ENCODE results near the gene RPS14. TPM values are rescaled to one million over a fixed set of nuclear protein-coding genes. Genes with fewer than 3 reads are reported as not detected.

Gene RPS14
- polyA plus RNA-seq, 1 donor (not counting 4 experiments of a cell fraction or from before 2014, with no cell fraction given) = 3,540 TPM

GRCh38 chr5:150396267-150396666, 53.3 kb downstream of the RPS14 start:
- FAIRE-seq (no peak), DNase-seq (ENCODE audit: low read depth, low spot score) (no peak)
- Histone ChIP-seq H3K4me2 (ENCODE audit: control insufficient read depth, extremely low read depth, insufficient read depth, low read depth, low read length) (no peak overlapping the region), H3K27me3 (ENCODE audit: control insufficient read depth, extremely low read depth, insufficient read depth, low read length) (no peaks in the 10 kb centered on the region), H4K20me1 (ENCODE audit: control insufficient read depth, extremely low read depth, insufficient read depth, low read length) (no peaks in the 10 kb centered on the region), H3K79me2 (ENCODE audit: control insufficient read depth, insufficient read depth, low read length) (no peaks in the 10 kb centered on the region), H3K36me3 (ENCODE audit: control insufficient read depth in 2 of 2, extremely low read depth in 1 of 2, insufficient read depth in 2 of 2, low read length in 2 of 2) (peaks cover 47 to 79% of the 10 kb centered on the region in 2 experiments), H3K27ac (ENCODE audit: control insufficient read depth, insufficient read depth, low read length) (no peak overlapping the region), H3K4me1 (ENCODE audit: control insufficient read depth, extremely low read depth, insufficient read depth, low read length) (no peaks in the 10 kb centered on the region), H3K4me3 (ENCODE audit: control insufficient read depth in 2 of 3, extremely low read depth in 1 of 3, insufficient read depth in 2 of 3, low read depth in 1 of 3, low read length in 3 of 3) (no peak overlapping the region), H3K9me3 (ENCODE audit: control insufficient read depth, low read depth, low read length) (no peaks in the 10 kb centered on the region), H3K9ac (ENCODE audit: control insufficient read depth, extremely low read depth, insufficient read depth, low read length) (no peak overlapping the region), H3K9me1 (ENCODE audit: control insufficient read depth, extremely low read depth, insufficient read depth, low read length) (no peaks in the 10 kb centered on the region), H2AFZ (ENCODE audit: control insufficient read depth, low read length) (no peak overlapping the region)
- dilution Hi-C loops (cut with MboI; ENCODE audit: extremely low pct_ligation_motif_present, low sequenced_read_pairs) = no loop called here
- TF ChIP-seq EZH2 (IDR thresholded peaks at IDR 0.05; ENCODE audit: low read length) = no peak
- no peak for TF ChIP-seq CTCF (optimal IDR thresholded peaks at IDR 0.05 in 1 of 3, IDR thresholded peaks at IDR 0.05 in 1 of 3, conservative IDR thresholded peaks at IDR 0.05 in 1 of 3; ENCODE audit: extremely low read depth in 1 of 3, insufficient read depth in 2 of 3, low read length in 3 of 3)

DNA sequence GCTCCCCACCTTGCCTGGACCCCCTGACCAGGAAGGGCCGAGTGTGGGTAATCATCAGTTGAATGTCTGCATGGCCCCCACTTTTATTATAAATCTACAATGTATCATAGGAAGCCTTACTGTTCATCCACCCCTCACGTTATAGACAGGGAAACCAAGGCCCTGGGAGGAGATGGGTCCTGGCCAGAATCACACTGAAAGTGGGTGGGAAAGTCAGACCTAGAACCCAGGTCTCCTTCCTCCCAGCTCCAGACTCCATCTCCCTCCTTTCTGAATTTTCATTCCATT, 53.9 kb downstream of the RPS14 start:
- Histone ChIP-seq H3K27me3 (ENCODE audit: control insufficient read depth, extremely low read depth, insufficient read depth, low read length) (no peaks in the 10 kb centered on the region), H3K27ac (ENCODE audit: control insufficient read depth, insufficient read depth, low read length) (no peak overlapping the region), H2AFZ (ENCODE audit: control insufficient read depth, low read length) (no peak overlapping the region), H3K36me3 (ENCODE audit: control insufficient read depth in 2 of 2, extremely low read depth in 1 of 2, insufficient read depth in 2 of 2, low read length in 2 of 2) (peaks cover 48 to 80% of the 10 kb centered on the region in 2 experiments), H3K9ac (ENCODE audit: control insufficient read depth, extremely low read depth, insufficient read depth, low read length) (no peak overlapping the region), H3K4me1 (ENCODE audit: control insufficient read depth, extremely low read depth, insufficient read depth, low read length) (no peaks in the 10 kb centered on the region), H4K20me1 (ENCODE audit: control insufficient read depth, extremely low read depth, insufficient read depth, low read length) (no peaks in the 10 kb centered on the region), H3K4me2 (ENCODE audit: control insufficient read depth, extremely low read depth, insufficient read depth, low read depth, low read length) (no peak overlapping the region), H3K4me3 (ENCODE audit: control insufficient read depth in 2 of 3, extremely low read depth in 1 of 3, insufficient read depth in 2 of 3, low read depth in 1 of 3, low read length in 3 of 3) (no peak overlapping the region), H3K9me3 (ENCODE audit: control insufficient read depth, low read depth, low read length) (no peaks in the 10 kb centered on the region), H3K9me1 (ENCODE audit: control insufficient read depth, extremely low read depth, insufficient read depth, low read length) (no peaks in the 10 kb centered on the region), H3K79me2 (ENCODE audit: control insufficient read depth, insufficient read depth, low read length) (no peaks in the 10 kb centered on the region)
- dilution Hi-C loops (cut with MboI; ENCODE audit: extremely low pct_ligation_motif_present, low sequenced_read_pairs) = no loop called here
- no peak for DNase-seq (ENCODE audit: low read depth, low spot score)
- no peak for FAIRE-seq
- TF ChIP-seq EZH2 (IDR thresholded peaks at IDR 0.05; ENCODE audit: low read length) (no peak), CTCF (optimal IDR thresholded peaks at IDR 0.05 in 1 of 3, IDR thresholded peaks at IDR 0.05 in 1 of 3, conservative IDR thresholded peaks at IDR 0.05 in 1 of 3; ENCODE audit: extremely low read depth in 1 of 3, insufficient read depth in 2 of 3, low read length in 3 of 3) (no peak)
